A549 (cell line): ENCODE results near the gene MRPL51.

Experiments
- CEBPB ChIP-seq, 2 experiments: fragments of >200 bp in 1 of 2; sonication (Bioruptor Twin) in 1 of 2; formaldehyde crosslinking in 1 of 2; IDR thresholded peaks; 2 replicates each; pipeline ENCODE4 v1.6.1; 2012 to 2016
- CHD4 ChIP-seq: fragments of 200-600 bp; sonication (generic); IDR thresholded peaks from 2 replicates; pipeline ENCODE4 v1.6.1; 2016; ENCODE audit warnings: antibody characterized with exemption, mild to moderate bottlenecking, borderline replicate concordance
- CTCF ChIP-seq: fragments of >200 bp; sonication (Bioruptor Twin); formaldehyde crosslinking; IDR thresholded peaks from 3 replicates; pipeline ENCODE4 v1.5.1; 2016
- E2F6 ChIP-seq: IDR thresholded peaks from 2 replicates; pipeline ENCODE4 v1.6.1; 2012; ENCODE audit warnings: low read depth, borderline replicate concordance
- JUNB ChIP-seq: fragments of >200 bp; sonication (Bioruptor Twin); formaldehyde crosslinking; IDR thresholded peaks from 2 replicates; pipeline ENCODE4 v1.6.1; 2016
- MYC ChIP-seq: IDR thresholded peaks from 2 replicates; pipeline ENCODE4 v1.6.1; 2012; ENCODE audit warnings: mild to moderate bottlenecking, inconsistent platforms, low read length, improper control_type of control experiment, borderline replicate concordance
- POLR2A ChIP-seq: IDR thresholded peaks from 2 replicates; pipeline ENCODE4 v1.6.1; 2012; ENCODE audit warnings: mild to moderate bottlenecking, low read length
- RCOR1 ChIP-seq: fragments of 150-350 bp; IDR thresholded peaks from 2 replicates; pipeline ENCODE4 v1.6.1; 2014; ENCODE audit warnings: antibody characterized with exemption, low read length, low read depth
- RFX5 ChIP-seq: fragments of 450-650 bp; IDR thresholded peaks from 2 replicates; pipeline ENCODE4 v1.7.1; 2014; ENCODE audit warnings: antibody characterized with exemption, mild to moderate bottlenecking, moderate library complexity
- SMC3 ChIP-seq: fragments of >200 bp; sonication (Bioruptor Twin); formaldehyde crosslinking; IDR thresholded peaks from 3 replicates; pipeline ENCODE4 v1.6.1; 2018; ENCODE audit warnings: inconsistent platforms

GRCh38 chr12:6464531-6464930 lies 28.5 kb downstream of the MRPL51 start:
- TF ChIP-seq CEBPB (IDR thresholded peaks at IDR 0.05) (no peak), CTCF (no peak), RCOR1 (no peak), MYC (no peak), POLR2A (no peak), E2F6 (no peak), RFX5 (no peak), JUNB (no peak), SMC3 (no peak), CHD4 (no peak)
